Measurements from ENCODE around the gene DARS1.

DNA sequence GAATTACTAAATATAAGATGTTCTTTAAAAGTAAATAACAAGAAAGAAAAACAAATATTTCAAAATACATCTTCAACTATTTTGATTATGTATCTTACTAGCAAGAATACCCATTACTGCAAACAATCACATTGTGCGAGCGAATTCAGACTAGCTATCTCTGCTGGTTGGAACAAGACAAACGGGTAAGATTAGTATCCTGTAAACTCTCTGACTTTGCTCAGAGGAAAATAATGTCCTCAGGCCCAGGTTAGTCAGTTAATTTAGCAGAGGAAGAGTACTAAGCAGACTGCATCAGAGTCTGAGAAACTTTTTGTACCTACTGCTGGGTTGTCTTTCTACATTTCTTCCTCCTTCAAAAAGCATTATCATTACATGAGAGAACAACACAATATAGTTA is 58.8 kb downstream of the DARS1 start:
- no peak for TF ChIP-seq HMGXB4 (CRISPR knock-in tag; IDR thresholded peaks at IDR 0.05; ENCODE audit: borderline replicate concordance in 1 of 2, low read depth in 1 of 2)
- TF ChIP-seq ETV5 (CRISPR knock-in tag; IDR thresholded peaks at IDR 0.05; ENCODE audit: borderline replicate concordance), result no peak
- no peak for TF ChIP-seq CTCF (CRISPR knock-in tag; IDR thresholded peaks at IDR 0.05)
- TF ChIP-seq ATF3 (CRISPR knock-in tag; IDR thresholded peaks at IDR 0.05), result no peak
- TF ChIP-seq, protein P1, sequence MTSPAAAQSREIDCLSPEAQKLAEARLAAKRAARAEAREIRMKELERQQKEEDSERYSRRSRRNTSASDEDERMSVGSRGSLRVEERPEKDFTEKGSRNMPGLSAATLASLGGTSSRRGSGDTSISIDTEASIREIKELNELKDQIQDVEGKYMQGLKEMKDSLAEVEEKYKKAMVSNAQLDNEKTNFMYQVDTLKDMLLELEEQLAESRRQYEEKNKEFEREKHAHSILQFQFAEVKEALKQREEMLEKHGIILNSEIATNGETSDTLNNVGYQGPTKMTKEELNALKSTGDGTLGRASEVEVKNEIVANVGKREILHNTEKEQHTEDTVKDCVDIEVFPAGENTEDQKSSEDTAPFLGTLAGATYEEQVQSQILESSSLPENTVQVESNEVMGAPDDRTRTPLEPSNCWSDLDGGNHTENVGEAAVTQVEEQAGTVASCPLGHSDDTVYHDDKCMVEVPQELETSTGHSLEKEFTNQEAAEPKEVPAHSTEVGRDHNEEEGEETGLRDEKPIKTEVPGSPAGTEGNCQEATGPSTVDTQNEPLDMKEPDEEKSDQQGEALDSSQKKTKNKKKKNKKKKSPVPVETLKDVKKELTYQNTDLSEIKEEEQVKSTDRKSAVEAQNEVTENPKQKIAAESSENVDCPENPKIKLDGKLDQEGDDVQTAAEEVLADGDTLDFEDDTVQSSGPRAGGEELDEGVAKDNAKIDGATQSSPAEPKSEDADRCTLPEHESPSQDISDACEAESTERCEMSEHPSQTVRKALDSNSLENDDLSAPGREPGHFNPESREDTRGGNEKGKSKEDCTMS (CRISPR knock-in tag; conservative IDR thresholded peaks at IDR 0.05), result no peak
- no peak for TF ChIP-seq ATF7 (IDR thresholded peaks at IDR 0.05)
- TF ChIP-seq ATF7 (CRISPR knock-in tag; IDR thresholded peaks at IDR 0.05), result no peak
- no peak for TF ChIP-seq YY1 (IDR thresholded peaks at IDR 0.05; ENCODE audit: insufficient read depth, insufficient replicate concordance, low read depth, low read length)
- TF ChIP-seq NR2C2 (CRISPR knock-in tag; IDR thresholded peaks at IDR 0.05; ENCODE audit: borderline replicate concordance), result no peak
- no peak for TF ChIP-seq ZNF788 (CRISPR knock-in tag; IDR thresholded peaks at IDR 0.05; ENCODE audit: borderline replicate concordance)
- TF ChIP-seq TEAD2 (CRISPR knock-in tag; IDR thresholded peaks at IDR 0.05), result no peak
- no peak for TF ChIP-seq ZC3H13 (CRISPR knock-in tag; IDR thresholded peaks at IDR 0.05)
- no peak for TF ChIP-seq ETS1 (CRISPR knock-in tag; IDR thresholded peaks at IDR 0.05)
